Upper lobe of left lung (tissue), 4 donors: ENCODE measurements around the gene CIRBP.

Experiments used
- CTCF ChIP-seq, 6 experiments: fragments of 450-650 bp in 4 of 6; fragments of 200-600 bp in 2 of 6; sonication (generic) in 2 of 6; IDR thresholded peaks; one replicate each; pipeline ENCODE4 v1.5.1; 2016 to 2019; ENCODE audit warnings: antibody characterized with exemption in 6 of 6
- EP300 ChIP-seq, 4 donors: sonication (generic); formaldehyde crosslinking; IDR thresholded peaks; one replicate each; pipeline ENCODE4 v1.5.1; 2017; ENCODE audit warnings: antibody characterized with exemption in 4 of 4, control low read depth in 2 of 4
- POLR2A ChIP-seq, 4 donors: fragments of 450-650 bp; IDR thresholded peaks; one replicate each; pipeline ENCODE4 v1.5.1; 2016 to 2017; ENCODE audit warnings: antibody characterized with exemption in 4 of 4, mild to moderate bottlenecking in 2 of 4
- POLR2AphosphoS5 ChIP-seq, 2 donors: sonication (generic); formaldehyde crosslinking; IDR thresholded peaks; one replicate each; pipeline ENCODE4 v1.5.1; 2017; ENCODE audit warnings: antibody characterized with exemption in 2 of 2

GRCh38 chr19:1310853-1311180, 41.7 kb downstream of the CIRBP start:
- TF ChIP-seq CTCF (IDR thresholded peaks at IDR 0.05) (no peak), POLR2A (IDR thresholded peaks at IDR 0.05) (no peak), EP300 (IDR thresholded peaks at IDR 0.05) (no peak), POLR2AphosphoS5 (IDR thresholded peaks at IDR 0.05) (no peak)
